WTC11 (cell line): ENCODE data around the gene KCNC3. TPM values are rescaled to one million over a fixed set of nuclear protein-coding genes. Genes with fewer than 3 reads are reported as not detected.

Source experiments
- ATAC-seq: fragments of 200-7000 bp; cut with Tn5 transposase; 2 replicates; pipeline ENCODE4 v1.10.0; 2021; ENCODE audit warnings: mild to moderate bottlenecking, moderate library complexity
- CTCF ChIA-PET: fragments of 300-600 bp; sonication (Branson Sonifier 250); formaldehyde crosslinking; loops from one replicate; lab custom pipeline; 2021; ENCODE audit warnings: antibody characterized with exemption; lab: Charles Lee
- POLR2A ChIA-PET: fragments of 350-600 bp; sonication (Branson Sonifier 250); formaldehyde crosslinking; loops from one replicate; lab custom pipeline; 2021; ENCODE audit warnings: antibody characterized with exemption; lab: Charles Lee
- DNase-seq: peaks from one replicate; pipeline ENCODE4 v3.0.0; 2021; ENCODE audit warnings: low spot score
- H3K27ac Mint-ChIP-seq: 2 replicates; pipeline ENCODE4 v1.8.0; 2021; ENCODE audit warnings: mixed read lengths
- H3K27me3 Mint-ChIP-seq: 2 replicates; pipeline ENCODE4 v1.8.0; 2021; ENCODE audit warnings: low read depth, mild to moderate bottlenecking, moderate library complexity, mixed read lengths
- H3K36me3 Mint-ChIP-seq: 2 replicates; pipeline ENCODE4 v1.8.0; 2021; ENCODE audit warnings: mixed read lengths
- H3K4me1 Mint-ChIP-seq: 2 replicates; pipeline ENCODE4 v1.8.0; 2022; ENCODE audit warnings: mixed read lengths
- H3K4me3 Mint-ChIP-seq: 2 replicates; pipeline ENCODE4 v1.8.0; 2021; ENCODE audit warnings: mild to moderate bottlenecking, moderate library complexity, mixed read lengths
- H3K9me3 Mint-ChIP-seq: 2 replicates; pipeline ENCODE4 v1.8.0; 2021; ENCODE audit warnings: mixed read lengths
- ATF2 ChIP-seq: sonication (generic); formaldehyde crosslinking; IDR thresholded peaks from 2 replicates; pipeline ENCODE4 v1.8.1; 2022; ENCODE audit warnings: low read depth, missing genetic modification reagents, borderline replicate concordance
- E2F1 ChIP-seq: sonication (generic); formaldehyde crosslinking; IDR thresholded peaks from 2 replicates; pipeline ENCODE4 v1.8.0; 2022; ENCODE audit warnings: mild to moderate bottlenecking, missing genetic modification reagents
- E2F5 ChIP-seq: sonication (generic); formaldehyde crosslinking; IDR thresholded peaks from 2 replicates; pipeline ENCODE4 v1.8.1; 2022; ENCODE audit warnings: mild to moderate bottlenecking, moderate library complexity, missing genetic modification reagents
- ELF4 ChIP-seq: sonication (generic); formaldehyde crosslinking; IDR thresholded peaks from 2 replicates; pipeline ENCODE4 v1.8.1; 2022; ENCODE audit warnings: low read depth, mild to moderate bottlenecking, moderate library complexity, missing genetic modification reagents
- ERG ChIP-seq: fragments of 250-450 bp; sonication (Bioruptor Pico); IDR thresholded peaks from 2 replicates; pipeline ENCODE4 v1.8.0; 2021; ENCODE audit warnings: mild to moderate bottlenecking
- ESRRA ChIP-seq: sonication (generic); formaldehyde crosslinking; IDR thresholded peaks from 2 replicates; pipeline ENCODE4 v1.8.1; 2022; ENCODE audit warnings: mild to moderate bottlenecking, missing genetic modification reagents, borderline replicate concordance
- FOXP1 ChIP-seq: sonication (generic); formaldehyde crosslinking; IDR thresholded peaks from 2 replicates; pipeline ENCODE4 v1.8.0; 2022; ENCODE audit warnings: missing genetic modification reagents, mild to moderate bottlenecking, moderate library complexity, borderline replicate concordance
- IRF2 ChIP-seq: sonication (generic); formaldehyde crosslinking; IDR thresholded peaks from 2 replicates; pipeline ENCODE4 v1.8.0; 2022; ENCODE audit warnings: low read depth, missing genetic modification reagents, borderline replicate concordance
- NFYB ChIP-seq: sonication (generic); formaldehyde crosslinking; conservative IDR thresholded peaks from 2 replicates; pipeline ENCODE4 v1.8.0; 2022; ENCODE audit warnings: low read depth, missing genetic modification reagents
- NR1H2 ChIP-seq: sonication (generic); formaldehyde crosslinking; IDR thresholded peaks from 2 replicates; pipeline ENCODE4 v1.9.0; 2021; ENCODE audit warnings: mild to moderate bottlenecking, moderate library complexity, missing genetic modification reagents
- PRDM15 ChIP-seq: sonication (generic); formaldehyde crosslinking; IDR thresholded peaks from 2 replicates; pipeline ENCODE4 v1.8.0; 2022; ENCODE audit warnings: missing genetic modification reagents
- RELA ChIP-seq: sonication (generic); formaldehyde crosslinking; IDR thresholded peaks from 2 replicates; pipeline ENCODE4 v1.8.1; 2022; ENCODE audit warnings: missing genetic modification reagents, mild to moderate bottlenecking, borderline replicate concordance
- SOX15 ChIP-seq: fragments of 250-450 bp; sonication (Bioruptor Pico); IDR thresholded peaks from 2 replicates; pipeline ENCODE4 v1.9.0; 2021; ENCODE audit warnings: mild to moderate bottlenecking
- SP1 ChIP-seq: sonication (generic); formaldehyde crosslinking; conservative IDR thresholded peaks from 2 replicates; pipeline ENCODE4 v1.8.1; 2022; ENCODE audit warnings: missing genetic modification reagents
- TCF7 ChIP-seq: sonication (generic); formaldehyde crosslinking; IDR thresholded peaks from 2 replicates; pipeline ENCODE4 v1.8.0; 2022; ENCODE audit warnings: mild to moderate bottlenecking, low read depth, missing genetic modification reagents, moderate library complexity
- TEAD4 ChIP-seq: sonication (generic); formaldehyde crosslinking; IDR thresholded peaks from 2 replicates; pipeline ENCODE4 v1.8.0; 2022; ENCODE audit warnings: mild to moderate bottlenecking, missing genetic modification reagents
- ZNF281 ChIP-seq: sonication (generic); formaldehyde crosslinking; IDR thresholded peaks from 2 replicates; pipeline ENCODE4 v1.8.0; 2023; ENCODE audit warnings: mild to moderate bottlenecking, missing genetic modification reagents
- ZNF671 ChIP-seq: fragments of 250-450 bp; sonication (Bioruptor Pico); IDR thresholded peaks from 2 replicates; pipeline ENCODE4 v1.8.0; 2021; ENCODE audit warnings: mild to moderate bottlenecking
- total RNA-seq: library from RNA; stranded (reverse); gene quantifications from 3 replicates; pipeline ENCODE4 v1.2.3, GENCODE V29; 2021
- TF ChIP-seq, protein P1 (sequence below): sonication (generic); formaldehyde crosslinking; IDR thresholded peaks from 2 replicates; pipeline ENCODE4 v1.8.0; 2022; ENCODE audit warnings: mild to moderate bottlenecking, missing genetic modification reagents
- TF ChIP-seq, protein P2 (sequence below): sonication (generic); formaldehyde crosslinking; IDR thresholded peaks from 2 replicates; pipeline ENCODE4 v1.8.1; 2023; ENCODE audit warnings: mild to moderate bottlenecking, missing genetic modification reagents, moderate library complexity

Gene KCNC3
- total RNA-seq, 1 experiment from 2014 or later, result 8.5 TPM

GRCh38 chr19:50322234-50322633 is 6.9 kb downstream of the KCNC3 start:
- H3K4me3 Mint-ChIP-seq, result no peak overlapping the region
- peaks cover 35% of the 10 kb centered on the region for H3K4me1 Mint-ChIP-seq
- CTCF ChIA-PET, result interaction anchor here (1.2 kb wide), 1 partner anchor 85 kb away, joined by 3 read pairs; no protein-coding TSS in a partner anchor
- peaks cover 8% of the 10 kb centered on the region for H3K36me3 Mint-ChIP-seq
- no peak for TF ChIP-seq ZNF671 (CRISPR knock-in tag)
- TF ChIP-seq, protein P1, sequence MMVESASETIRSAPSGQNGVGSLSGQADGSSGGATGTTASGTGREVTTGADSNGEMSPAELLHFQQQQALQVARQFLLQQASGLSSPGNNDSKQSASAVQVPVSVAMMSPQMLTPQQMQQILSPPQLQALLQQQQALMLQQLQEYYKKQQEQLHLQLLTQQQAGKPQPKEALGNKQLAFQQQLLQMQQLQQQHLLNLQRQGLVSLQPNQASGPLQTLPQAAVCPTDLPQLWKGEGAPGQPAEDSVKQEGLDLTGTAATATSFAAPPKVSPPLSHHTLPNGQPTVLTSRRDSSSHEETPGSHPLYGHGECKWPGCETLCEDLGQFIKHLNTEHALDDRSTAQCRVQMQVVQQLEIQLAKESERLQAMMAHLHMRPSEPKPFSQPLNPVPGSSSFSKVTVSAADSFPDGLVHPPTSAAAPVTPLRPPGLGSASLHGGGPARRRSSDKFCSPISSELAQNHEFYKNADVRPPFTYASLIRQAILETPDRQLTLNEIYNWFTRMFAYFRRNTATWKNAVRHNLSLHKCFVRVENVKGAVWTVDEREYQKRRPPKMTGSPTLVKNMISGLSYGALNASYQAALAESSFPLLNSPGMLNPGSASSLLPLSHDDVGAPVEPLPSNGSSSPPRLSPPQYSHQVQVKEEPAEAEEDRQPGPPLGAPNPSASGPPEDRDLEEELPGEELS (CRISPR knock-in tag), result no peak
- TF ChIP-seq SP1 (CRISPR knock-in tag), result no peak
- no peak for TF ChIP-seq NFYB (CRISPR knock-in tag)
- no peak for TF ChIP-seq NR1H2 (CRISPR knock-in tag)
- POLR2A ChIA-PET, result no interaction called here
- H3K9me3 Mint-ChIP-seq, result no peaks in the 10 kb centered on the region
- H3K27ac Mint-ChIP-seq, result no peak overlapping the region
- ATAC-seq, result no peak
- DNase-seq, result no peak
- H3K27me3 Mint-ChIP-seq, result peaks cover 29% of the 10 kb centered on the region

DNA sequence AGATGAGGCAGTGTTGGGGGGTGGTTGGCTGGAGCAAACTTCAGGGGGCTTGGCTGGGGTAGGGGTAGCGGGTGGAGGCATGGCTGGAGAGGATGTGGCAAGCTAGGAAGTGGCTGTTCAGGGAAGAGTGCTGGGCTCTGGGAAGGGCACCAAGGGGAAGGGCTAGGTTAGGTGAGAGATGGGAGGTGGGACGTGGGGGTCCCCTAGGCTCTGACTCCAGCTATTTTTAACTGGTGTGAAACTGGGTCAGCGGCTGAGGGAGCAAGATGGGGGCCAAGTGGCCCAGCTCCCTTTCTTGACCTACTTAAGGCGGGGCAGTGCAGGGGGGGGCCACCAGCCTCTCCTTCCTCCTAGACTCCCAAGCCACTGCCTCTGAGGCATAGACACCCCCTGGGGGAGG is 7.3 kb downstream of the KCNC3 start:
- H3K4me1 Mint-ChIP-seq, result peaks cover 31% of the 10 kb centered on the region
- peaks cover 8% of the 10 kb centered on the region for H3K36me3 Mint-ChIP-seq
- H3K27ac Mint-ChIP-seq, result no peak overlapping the region
- no peaks in the 10 kb centered on the region for H3K9me3 Mint-ChIP-seq
- POLR2A ChIA-PET, result no interaction called here
- DNase-seq (no peak), ATAC-seq (no peak)
- H3K27me3 Mint-ChIP-seq, result peaks cover 24% of the 10 kb centered on the region
- CTCF ChIA-PET, result interaction anchor here (1.2 to 1.3 kb wide), 4 partner anchors 35 to 85 kb away, joined by 3 to 5 read pairs (median 3); no protein-coding TSS in a partner anchor
- no peak overlapping the region for H3K4me3 Mint-ChIP-seq
- TF ChIP-seq ELF4 (CRISPR knock-in tag) (no peak), E2F1 (no peak), TEAD4 (CRISPR knock-in tag) (no peak), SOX15 (CRISPR knock-in tag) (no peak), ESRRA (CRISPR knock-in tag) (no peak), RELA (CRISPR knock-in tag) (no peak), FOXP1 (CRISPR knock-in tag) (no peak), E2F5 (CRISPR knock-in tag) (no peak), ZNF281 (no peak), PRDM15 (CRISPR knock-in tag) (no peak), ATF2 (CRISPR knock-in tag) (no peak), TCF7 (CRISPR knock-in tag) (no peak), ERG (CRISPR knock-in tag) (no peak), IRF2 (CRISPR knock-in tag) (no peak)
- TF ChIP-seq, protein P2, sequence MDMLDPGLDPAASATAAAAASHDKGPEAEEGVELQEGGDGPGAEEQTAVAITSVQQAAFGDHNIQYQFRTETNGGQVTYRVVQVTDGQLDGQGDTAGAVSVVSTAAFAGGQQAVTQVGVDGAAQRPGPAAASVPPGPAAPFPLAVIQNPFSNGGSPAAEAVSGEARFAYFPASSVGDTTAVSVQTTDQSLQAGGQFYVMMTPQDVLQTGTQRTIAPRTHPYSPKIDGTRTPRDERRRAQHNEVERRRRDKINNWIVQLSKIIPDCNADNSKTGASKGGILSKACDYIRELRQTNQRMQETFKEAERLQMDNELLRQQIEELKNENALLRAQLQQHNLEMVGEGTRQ (CRISPR knock-in tag), result no peak
